Stimulated activated CD4-positive, alpha-beta T cell treated with anti-CD3 and anti-CD28 coated beads, Interleukin-1b, Interleukin-23, amount 100 ng/mL, for 4 hours (primary cell): ENCODE measurements around the gene MAP1LC3A.
A peak's percentile ranks its signal among the peaks of the same experiment; 100 is the strongest.
"Not testable (repeated sequence)": the region's sequence is repeated elsewhere in the genome, so short reads cannot be mapped to it uniquely, and the experiment has no call there.

Experiments used
- DNase-seq, 2 donors: peaks; one replicate each; pipeline ENCODE4 v3.0.0-alpha.2; 2020; ENCODE audit warnings: low read depth in 2 of 2

MAP1LC3A gene

DNA sequence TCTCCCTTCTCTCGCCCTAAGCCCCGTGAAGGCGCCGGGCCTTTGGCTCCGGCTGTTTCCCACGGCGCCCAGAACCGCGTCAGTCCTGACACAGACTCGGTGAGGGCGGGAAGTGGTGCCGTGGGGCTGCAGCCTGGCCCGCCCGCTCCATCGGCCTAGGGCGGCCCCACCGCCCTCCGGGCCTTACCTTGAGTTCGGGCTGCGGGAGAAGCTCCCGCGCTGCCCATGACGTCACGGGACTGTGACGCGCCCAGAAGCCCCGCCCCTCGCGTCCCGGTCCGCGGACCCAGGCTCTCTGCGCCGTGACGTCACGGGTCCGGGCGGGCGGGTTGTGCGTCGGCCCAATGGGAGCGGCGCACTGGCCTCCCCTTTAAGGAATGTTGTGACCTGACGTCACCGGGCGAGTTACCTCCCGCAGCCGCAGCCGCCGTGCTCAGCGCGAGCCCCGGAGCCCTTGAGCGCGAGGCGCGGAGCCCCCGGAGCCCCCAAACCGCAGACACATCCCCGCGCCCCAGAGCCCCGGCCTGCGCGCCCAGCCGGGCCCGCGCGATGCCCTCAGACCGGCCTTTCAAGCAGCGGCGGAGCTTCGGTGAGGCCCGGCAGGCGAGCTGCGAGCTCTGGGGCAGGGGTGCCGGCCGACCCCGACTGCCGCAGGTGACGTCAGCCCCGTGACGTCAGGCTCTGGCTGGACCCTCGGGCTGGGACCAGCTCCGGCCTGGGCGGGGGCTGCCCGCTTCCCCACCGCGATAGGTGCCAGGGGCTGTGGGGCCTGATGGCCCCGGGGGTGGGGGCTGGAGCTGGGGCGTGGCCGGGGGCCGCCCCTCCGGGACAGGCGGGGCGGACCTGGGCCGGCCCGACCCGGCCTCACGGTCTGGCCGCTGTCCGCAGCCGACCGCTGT is at the start of gene MAP1LC3A:
TSS of gene MAP1LC3A (plus strand) at position 399 of the 899 bp plus-strand sequence. CDS start at position 550, 151 bp downstream.
- DNase-seq, result peak; percentile 86 to 91

DNA sequence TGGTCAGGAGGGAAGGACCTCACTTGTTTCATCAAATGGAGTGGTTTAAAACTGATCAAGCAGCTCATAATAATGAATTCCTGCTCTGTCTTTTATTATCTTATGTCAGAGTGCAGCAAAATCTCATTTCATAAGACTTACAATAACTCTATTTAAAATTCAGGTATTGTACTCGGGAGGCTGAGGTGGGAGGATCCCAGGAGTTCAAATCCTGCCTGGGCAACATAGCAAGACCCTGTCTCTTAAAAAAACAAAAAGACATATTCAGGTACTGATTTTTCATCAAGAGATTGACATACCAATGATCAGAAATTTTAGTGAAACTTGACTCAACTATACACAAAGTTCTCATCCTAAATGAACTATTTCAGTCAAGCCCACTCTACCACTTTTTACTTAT is 47.9 kb upstream of the MAP1LC3A start:
- DNase-seq, result no peak

GRCh38 chr20:34511891-34512265 is 46.6 kb upstream of the MAP1LC3A start:
- no peak for DNase-seq

DNA sequence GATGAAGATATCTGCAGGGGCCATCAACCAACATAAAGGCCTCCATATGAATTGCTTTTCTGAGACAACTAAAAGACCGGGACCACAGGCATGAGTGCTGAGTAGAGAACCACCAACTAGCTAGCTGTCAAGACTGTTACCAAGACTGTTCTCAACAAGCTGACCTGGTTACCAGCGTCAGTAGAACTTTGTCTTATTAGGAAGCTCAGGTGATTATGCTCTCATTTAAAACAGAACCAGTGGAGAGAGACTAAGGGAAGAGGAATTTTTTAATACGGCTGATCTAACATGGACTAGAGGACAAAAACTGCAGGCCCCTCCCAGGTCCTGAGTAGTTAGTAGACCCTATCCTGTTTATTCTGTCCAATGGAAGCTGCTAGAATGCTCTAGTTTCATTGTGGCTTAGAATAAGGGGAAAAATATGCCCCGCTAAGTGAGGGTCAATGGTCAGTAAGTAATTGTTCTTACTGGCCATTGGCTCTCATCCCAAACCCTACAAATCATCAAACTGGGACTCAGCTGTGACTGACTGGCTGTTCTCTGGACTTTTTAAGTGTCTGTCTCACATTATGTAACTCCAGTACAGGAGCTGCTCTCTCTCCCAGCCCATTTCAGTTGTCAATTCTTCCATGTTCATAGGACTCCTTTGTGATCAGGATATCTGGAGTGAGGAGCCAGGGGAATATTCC is 46.1 kb upstream of the MAP1LC3A start:
- no peak for DNase-seq

DNA sequence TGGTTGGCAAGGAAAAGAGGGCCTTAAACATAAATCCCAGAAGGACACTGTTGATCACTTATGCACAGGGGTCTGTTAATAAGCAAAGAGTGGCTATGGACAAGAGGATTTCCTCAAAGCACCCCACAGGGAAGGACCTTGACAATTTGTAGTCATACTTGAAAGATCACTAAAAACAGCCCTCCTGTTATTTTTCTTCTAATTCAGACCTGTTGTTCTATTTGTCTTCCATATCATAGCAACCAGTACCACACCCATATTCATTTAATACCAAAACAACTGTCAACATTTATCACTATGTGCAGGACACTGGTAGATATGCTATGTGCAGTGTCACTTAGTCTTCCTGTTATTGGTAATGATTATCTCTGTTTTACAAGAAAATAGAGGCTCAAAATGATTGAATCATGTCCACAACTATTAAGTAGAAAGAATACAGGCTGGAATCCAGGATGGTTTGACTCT is 45.5 kb upstream of the MAP1LC3A start:
- no peak for DNase-seq

- DNase-seq, result not testable (repeated sequence)
Observed at GRCh38 chr20:34514034-34514433, 44.5 kb upstream of the MAP1LC3A start.

DNA sequence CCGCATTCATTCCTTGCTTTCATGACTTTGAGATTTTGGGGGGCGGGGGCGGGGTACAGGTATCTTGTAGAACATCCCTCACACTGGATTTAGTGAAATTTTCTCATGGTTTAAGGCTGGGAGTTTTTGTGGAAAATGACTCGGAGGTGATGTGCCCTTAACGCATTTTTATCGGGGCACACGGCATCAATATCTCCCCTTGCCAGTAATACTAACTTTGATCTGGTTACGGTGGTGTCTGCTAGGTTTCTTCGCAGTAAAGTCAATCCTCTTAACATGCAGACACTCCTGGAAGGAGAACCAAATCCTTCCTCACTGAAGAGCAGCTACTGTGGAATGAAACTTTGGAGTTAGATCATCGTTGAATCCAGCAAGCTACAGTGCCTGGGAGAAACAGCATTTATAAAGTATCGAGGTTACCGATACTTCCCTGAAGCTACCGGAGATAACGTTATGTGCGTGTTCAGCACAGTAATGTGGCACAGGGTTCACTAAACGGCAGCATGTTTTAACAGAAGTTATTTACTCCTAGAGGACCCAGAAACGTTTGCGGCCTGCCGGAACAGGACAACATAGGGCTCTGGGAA is 43.5 kb upstream of the MAP1LC3A start:
- DNase-seq, result no peak

DNA sequence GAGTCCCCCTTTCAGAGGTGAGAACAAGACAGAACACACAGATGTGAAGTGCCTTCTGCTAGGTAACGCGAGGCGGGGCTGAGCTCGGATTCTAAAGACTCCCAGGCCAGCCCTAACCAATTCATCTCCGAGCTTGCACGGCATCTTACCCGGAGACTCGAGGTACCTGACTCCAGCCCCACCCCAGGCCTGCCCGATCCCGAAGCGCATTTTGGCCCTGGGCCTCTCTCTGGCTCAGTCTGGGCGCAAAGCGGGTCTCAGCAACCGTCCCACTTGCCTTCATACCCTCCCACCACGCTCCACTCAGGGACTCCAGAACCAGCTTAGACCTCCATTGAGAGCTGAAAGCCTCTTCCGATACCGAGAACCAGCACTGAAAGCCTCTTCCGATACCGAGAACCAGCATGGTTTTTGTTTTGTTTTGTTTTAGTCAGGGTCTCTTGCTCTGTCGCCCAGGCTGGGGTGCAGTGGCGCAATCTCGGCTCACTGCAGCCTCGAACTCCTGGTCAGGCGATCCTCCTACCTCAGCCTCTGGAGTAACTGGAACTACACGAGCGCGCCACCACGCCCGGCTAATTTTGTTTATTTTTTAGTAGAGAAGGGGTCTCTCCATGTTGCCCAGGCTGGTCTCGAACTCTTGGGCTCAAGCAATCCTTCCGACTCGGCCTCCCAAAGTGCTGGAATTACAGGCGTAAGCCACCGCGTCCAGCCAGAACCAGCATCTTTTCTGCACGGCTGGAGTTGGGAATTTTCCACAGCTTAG is 42.9 kb upstream of the MAP1LC3A start:
- peak; percentile 37 to 58 for DNase-seq

DNA sequence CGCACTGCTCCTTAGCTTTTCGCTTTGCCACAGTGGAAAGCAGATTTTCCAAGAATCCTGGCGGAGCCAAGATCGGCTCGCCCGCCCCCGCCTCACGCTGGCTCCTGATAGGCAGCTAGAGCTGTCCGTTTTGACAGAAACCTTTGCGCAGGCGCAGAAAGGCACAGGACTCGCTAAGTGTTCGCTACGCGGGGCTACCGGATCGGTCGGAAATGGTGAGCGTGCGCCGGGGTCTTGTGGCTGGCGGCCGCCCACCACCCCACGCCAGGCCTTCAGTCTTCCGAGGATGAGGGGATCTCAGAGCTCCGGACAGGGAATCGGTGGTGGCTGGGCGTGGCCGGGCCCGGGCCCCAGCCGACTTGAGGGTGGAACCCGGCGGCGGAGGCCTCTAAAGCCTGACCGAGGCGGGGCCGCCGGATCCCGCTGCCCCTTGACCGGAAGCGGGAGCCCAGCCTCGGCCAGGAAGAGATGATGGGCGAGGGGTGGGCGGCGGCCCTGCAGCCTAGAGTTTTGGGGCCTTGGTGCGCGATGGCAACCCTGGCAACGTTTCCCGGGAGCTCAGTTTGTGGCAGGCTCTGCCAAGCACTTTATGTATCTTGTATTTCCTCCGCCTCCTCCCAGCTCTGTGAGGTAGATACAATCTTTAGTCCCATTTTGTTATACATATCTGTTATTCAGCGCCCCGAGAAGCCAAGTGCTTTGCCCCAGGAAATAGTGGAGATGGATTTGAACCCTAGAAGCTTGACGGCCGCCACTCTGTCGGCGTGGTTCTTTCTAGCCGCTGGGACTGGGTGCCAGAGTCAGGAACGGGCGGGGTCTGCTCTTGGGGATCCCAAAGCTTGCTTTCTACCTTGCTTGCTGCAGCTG is 42.0 kb upstream of the MAP1LC3A start, which contains the start of gene DYNLRB1:
TSS of gene DYNLRB1 (plus strand) at position 176 of the 867 bp plus-strand sequence. CDS start at position 213, 37 bp downstream.
- DNase-seq, result peak; percentile 91 to 92

DNA sequence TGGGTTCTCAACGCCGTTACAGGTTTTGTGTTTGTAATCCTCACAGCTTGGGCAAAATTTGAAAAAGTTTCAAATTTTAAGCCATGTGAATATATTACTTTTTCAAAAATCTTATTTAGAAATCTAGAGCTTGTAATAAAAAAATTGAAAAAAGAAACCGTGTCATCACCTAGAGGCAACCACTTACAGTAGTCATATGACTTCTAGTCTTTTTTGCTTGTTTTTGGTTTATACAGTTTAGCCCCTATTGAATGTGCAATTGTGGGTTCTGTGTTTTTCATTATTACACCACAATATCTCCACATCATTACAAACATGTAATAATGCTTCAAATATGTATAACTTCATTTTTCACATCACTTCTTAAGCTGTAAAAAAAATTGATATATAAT is 41.4 kb upstream of the MAP1LC3A start:
- DNase-seq, result no peak

DNA sequence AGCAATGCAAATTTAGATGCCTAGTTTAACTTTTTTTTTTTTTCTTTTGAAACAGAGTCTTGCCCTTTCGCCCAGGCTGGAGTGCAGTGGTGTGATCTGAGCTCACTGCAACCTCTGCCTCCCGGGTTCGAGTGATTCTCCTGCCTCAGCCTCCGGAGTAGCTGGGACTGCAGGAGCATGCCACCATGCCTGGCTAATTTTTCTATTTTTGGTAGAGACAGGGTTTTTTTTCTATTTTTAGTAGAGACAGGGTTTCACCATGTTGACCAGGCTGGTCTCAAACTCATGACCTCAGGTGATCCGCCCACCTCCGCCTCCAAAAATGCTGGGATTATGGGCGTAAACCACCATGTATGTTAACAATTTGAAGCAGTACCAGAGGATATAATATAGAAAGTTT is 39.7 kb upstream of the MAP1LC3A start:
- not testable (repeated sequence) for DNase-seq

DNA sequence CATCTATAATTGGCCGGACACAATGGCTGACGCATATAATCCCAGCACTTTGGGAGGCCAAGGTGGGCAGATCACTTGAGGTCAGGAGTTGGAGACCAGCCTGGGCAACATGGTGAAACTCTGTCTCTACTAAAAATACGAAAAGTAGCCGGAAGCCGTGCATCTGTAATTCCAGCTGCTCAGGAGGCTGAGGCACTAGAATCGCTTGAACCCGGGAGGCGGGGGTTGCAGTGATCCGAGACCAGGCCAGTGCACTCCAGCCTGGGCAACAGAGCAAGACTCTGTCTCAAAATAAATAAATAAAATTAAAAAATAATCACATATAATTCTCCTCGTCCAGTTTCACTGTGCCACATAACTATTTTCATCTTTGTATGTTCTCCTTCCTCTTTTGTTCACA is 38.7 kb upstream of the MAP1LC3A start:
- not testable (repeated sequence) for DNase-seq

DNA sequence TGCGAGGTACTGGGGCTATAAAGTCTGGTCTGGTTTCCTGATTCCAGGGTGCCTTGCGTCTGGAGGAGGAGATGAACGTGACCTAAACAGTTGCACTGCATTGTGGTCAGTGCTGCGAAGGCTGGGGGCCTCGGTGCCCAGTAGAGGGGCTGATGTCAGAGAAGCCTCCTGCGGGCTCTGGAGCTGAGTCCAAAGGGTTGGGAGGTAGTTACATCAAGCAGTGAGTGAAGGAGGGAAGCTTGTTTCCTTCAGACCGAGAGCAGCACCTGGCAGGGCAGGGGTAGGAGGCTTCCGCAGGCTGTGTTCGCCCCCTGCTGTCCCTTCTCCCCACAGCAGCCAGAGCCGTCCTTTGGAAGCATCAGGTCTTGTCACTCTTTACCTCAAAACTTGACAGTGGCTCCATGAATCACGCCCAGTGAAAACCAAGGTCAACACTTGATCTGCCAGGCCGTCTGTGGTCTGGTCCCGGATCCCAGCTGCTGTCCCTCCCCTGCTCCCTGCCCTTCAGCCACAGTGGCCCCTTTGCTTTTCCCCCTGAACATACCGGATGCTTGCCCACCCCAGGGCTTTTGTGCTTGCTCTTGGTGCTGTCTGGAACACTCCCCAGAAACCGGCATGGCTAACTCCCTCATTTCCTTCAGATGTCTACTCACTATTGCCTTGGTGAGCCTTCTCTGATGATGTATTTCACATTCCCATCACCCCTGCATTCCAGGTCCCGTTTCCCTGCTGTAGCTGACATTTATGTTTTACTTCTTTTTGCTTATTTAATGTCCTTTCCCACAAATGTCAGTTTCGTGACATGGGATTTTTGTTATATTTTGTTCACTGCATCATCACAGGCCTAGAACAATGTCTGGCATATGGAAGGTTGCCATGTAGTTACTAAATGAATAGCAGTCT is 35.3 kb upstream of the MAP1LC3A start:
- peak; percentile 32 to 41 for DNase-seq

DNA sequence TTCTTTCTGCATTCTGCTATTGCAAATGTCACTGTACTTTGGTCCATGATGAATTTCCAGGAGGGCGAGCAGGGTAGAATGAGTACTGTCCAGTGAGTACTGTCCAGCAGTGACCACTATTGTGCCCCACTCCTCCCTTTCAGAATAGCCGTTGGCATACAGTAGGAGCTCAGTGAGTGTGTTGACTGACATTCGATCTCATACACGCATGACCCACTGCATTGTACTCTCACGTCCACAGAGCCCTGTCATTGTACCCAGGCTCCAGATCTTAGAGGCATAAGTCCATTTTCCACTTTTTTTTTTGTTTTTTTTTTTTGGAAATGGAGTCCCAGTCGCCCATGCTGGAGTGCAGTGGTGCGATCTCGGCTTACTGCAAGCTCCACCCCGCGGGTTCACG is 34.1 kb upstream of the MAP1LC3A start:
- no peak for DNase-seq

DNA sequence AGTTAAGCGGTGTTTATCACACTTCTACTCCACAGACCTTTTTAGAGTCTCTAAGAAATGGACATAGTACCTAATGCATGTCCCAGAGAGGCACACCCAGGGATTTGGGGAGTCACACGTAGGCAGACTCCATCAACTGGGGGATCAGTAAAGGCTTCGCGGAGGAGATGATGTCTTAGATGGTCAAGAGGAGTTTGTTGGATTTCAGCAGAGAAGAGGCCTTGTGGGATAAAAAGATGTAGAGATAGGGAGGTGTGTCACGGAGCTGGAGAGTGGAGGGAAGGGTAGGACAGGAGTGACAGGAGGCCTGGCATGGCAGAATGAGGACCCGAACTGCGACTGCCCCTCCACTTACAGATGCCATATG is 33.2 kb upstream of the MAP1LC3A start:
- no peak for DNase-seq

DNA sequence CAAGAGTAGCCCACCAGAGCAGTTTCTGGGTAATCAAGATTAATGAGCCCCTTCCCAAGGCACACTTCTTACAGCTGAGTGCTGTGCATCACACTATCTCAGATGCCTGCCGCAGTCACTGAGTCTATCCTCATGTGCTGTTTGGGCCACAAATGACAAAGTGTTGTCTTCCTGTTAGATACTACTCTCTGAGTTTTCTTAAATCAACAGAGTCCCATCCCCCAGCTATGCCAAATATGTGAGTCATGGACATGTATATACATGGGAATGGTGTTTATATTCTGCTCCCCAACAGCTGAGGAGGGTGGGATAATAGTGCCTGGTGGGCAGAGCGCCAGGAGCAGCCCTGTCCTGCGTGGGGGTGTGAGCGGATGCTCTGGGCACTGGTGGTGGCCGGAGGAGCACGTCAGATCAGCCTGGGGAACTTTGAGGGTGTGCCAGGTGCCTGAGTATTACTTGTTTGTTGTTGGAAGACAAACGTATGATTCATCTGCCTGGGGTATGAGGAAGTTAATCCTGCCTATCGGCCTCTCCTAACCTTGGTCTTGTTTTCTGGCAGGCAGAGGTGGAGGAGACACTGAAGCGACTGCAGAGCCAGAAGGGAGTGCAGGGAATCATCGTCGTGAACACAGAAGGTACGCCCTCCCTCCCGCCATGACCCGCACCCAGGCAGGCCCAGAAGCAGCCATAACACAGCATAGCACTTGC is 32.7 kb upstream of the MAP1LC3A start:
- DNase-seq, result no peak

GRCh38 chr20:34526466-34526865 is 32.1 kb upstream of the MAP1LC3A start:
- DNase-seq, result no peak

- no peak for DNase-seq
Observed at GRCh38 chr20:34527016-34527415, 31.5 kb upstream of the MAP1LC3A start.

DNA sequence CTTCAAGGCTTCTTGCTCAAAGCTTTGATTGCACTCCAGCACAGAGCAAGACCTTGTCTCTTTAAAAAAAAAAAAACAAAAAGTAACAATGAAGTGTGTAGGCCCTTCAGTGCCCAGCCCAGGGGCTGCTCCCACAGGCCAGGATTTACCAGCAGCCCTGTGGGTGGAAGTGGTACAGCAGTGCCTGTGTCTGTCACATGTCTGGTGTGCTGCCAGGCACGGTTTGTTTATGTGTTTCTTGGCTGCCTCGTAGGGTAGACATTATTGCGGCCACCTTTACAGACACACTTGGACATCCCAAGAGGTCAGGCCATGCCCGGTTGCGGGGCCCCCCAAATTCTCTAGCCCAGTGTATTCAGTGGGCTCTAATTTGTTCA is 29.6 kb upstream of the MAP1LC3A start:
- DNase-seq, result no peak
